HEK293 (cell line): ENCODE results near the gene GLOD4.

Experiments
- ATF2 ChIP-seq: fragments of 450-650 bp; formaldehyde crosslinking; IDR thresholded peaks from 2 replicates; pipeline ENCODE4 v1.5.1; 2016; ENCODE audit warnings: missing biosample characterization, missing genetic modification characterization, low read depth
- GFI1B ChIP-seq: fragments of 450-650 bp; formaldehyde crosslinking; IDR thresholded peaks from 2 replicates; pipeline ENCODE4 v1.5.1; 2016; ENCODE audit warnings: missing biosample characterization, missing genetic modification characterization
- GLI2 ChIP-seq: fragments of 450-650 bp; formaldehyde crosslinking; IDR thresholded peaks from 2 replicates; pipeline ENCODE4; 2017; ENCODE audit warnings: missing biosample characterization, missing genetic modification characterization, low read depth, borderline replicate concordance
- PBX3 ChIP-seq: sonication (generic); formaldehyde crosslinking; IDR thresholded peaks from 2 replicates; pipeline ENCODE4 v1.8.1; 2022; ENCODE audit warnings: mild to moderate bottlenecking, moderate library complexity, missing genetic modification reagents
- SP3 ChIP-seq: fragments of 450-650 bp; formaldehyde crosslinking; IDR thresholded peaks from 2 replicates; pipeline ENCODE4 v1.5.1; 2016; ENCODE audit warnings: missing biosample characterization, missing genetic modification characterization
- SP7 ChIP-seq: fragments of 450-650 bp; formaldehyde crosslinking; IDR thresholded peaks from 2 replicates; pipeline ENCODE4 v1.5.1; 2016; ENCODE audit warnings: missing biosample characterization, missing genetic modification characterization
- TRIM28 ChIP-seq: IDR thresholded peaks from 2 replicates; pipeline ENCODE4 v1.6.1; 2011; ENCODE audit warnings: low read length, control low read depth, borderline replicate concordance
- ZBTB48 ChIP-seq: fragments of 450-650 bp; formaldehyde crosslinking; IDR thresholded peaks from 2 replicates; pipeline ENCODE4 v1.5.1; 2016; ENCODE audit warnings: missing biosample characterization, missing genetic modification characterization
- ZIC2 ChIP-seq: fragments of 450-650 bp; formaldehyde crosslinking; IDR thresholded peaks from 2 replicates; pipeline ENCODE4 v1.5.1; 2016; ENCODE audit warnings: missing biosample characterization, missing genetic modification characterization
- ZNF10 ChIP-seq: fragments of 450-650 bp; formaldehyde crosslinking; IDR thresholded peaks from 2 replicates; pipeline ENCODE4 v1.5.1; 2017; ENCODE audit warnings: missing biosample characterization, missing genetic modification characterization
- ZNF121 ChIP-seq: fragments of 450-650 bp; formaldehyde crosslinking; IDR thresholded peaks from 2 replicates; pipeline ENCODE4 v1.5.1; 2016; ENCODE audit warnings: missing biosample characterization, missing genetic modification characterization
- ZNF133 ChIP-seq: fragments of 450-650 bp; formaldehyde crosslinking; IDR thresholded peaks from 2 replicates; pipeline ENCODE4 v1.5.1; 2016; ENCODE audit warnings: missing biosample characterization, missing genetic modification characterization
- ZNF155 ChIP-seq: fragments of 450-650 bp; formaldehyde crosslinking; IDR thresholded peaks from 2 replicates; pipeline ENCODE4 v1.5.1; 2016; ENCODE audit warnings: missing biosample characterization, missing genetic modification characterization
- ZNF169 ChIP-seq: fragments of 450-650 bp; formaldehyde crosslinking; IDR thresholded peaks from 2 replicates; pipeline ENCODE4 v1.5.1; 2016; ENCODE audit warnings: missing biosample characterization, missing genetic modification characterization
- ZNF302 ChIP-seq: fragments of 450-650 bp; formaldehyde crosslinking; IDR thresholded peaks from 2 replicates; pipeline ENCODE4 v1.5.1; 2016; ENCODE audit warnings: missing biosample characterization, missing genetic modification characterization, low read depth
- ZNF350 ChIP-seq: fragments of 450-650 bp; formaldehyde crosslinking; IDR thresholded peaks from 2 replicates; pipeline ENCODE4 v1.5.0; 2017; ENCODE audit warnings: missing biosample characterization, mild to moderate bottlenecking, missing genetic modification characterization
- ZNF37A ChIP-seq: fragments of 450-650 bp; IDR thresholded peaks from 2 replicates; pipeline ENCODE4 v1.5.1; 2018; ENCODE audit warnings: missing biosample characterization, missing genetic modification characterization
- ZNF561 ChIP-seq: fragments of 450-650 bp; IDR thresholded peaks from 2 replicates; pipeline ENCODE4 v1.5.1; 2018; ENCODE audit warnings: missing biosample characterization, missing genetic modification characterization, borderline replicate concordance
- ZNF571 ChIP-seq: fragments of 450-650 bp; formaldehyde crosslinking; IDR thresholded peaks from 2 replicates; pipeline ENCODE4 v1.5.0; 2017; ENCODE audit warnings: missing biosample characterization, missing genetic modification characterization
- ZNF580 ChIP-seq: fragments of 450-650 bp; formaldehyde crosslinking; IDR thresholded peaks from 2 replicates; pipeline ENCODE4 v1.5.1; 2016; ENCODE audit warnings: missing biosample characterization, missing genetic modification characterization
- ZNF624 ChIP-seq: fragments of 450-650 bp; formaldehyde crosslinking; IDR thresholded peaks from 2 replicates; pipeline ENCODE4 v1.5.1; 2017; ENCODE audit warnings: missing biosample characterization, missing genetic modification characterization
- TF ChIP-seq, protein P1 (sequence below): fragments of 450-650 bp; formaldehyde crosslinking; IDR thresholded peaks from 2 replicates; pipeline ENCODE4 v1.5.1; 2016; ENCODE audit warnings: missing biosample characterization, missing genetic modification characterization
- TF ChIP-seq, protein P2 (sequence below): fragments of 450-650 bp; formaldehyde crosslinking; IDR thresholded peaks from 2 replicates; pipeline ENCODE4 v1.5.1; 2016; ENCODE audit warnings: missing biosample characterization, missing genetic modification characterization
- TF ChIP-seq, protein P3 (sequence below): fragments of 450-650 bp; formaldehyde crosslinking; IDR thresholded peaks from 2 replicates; pipeline ENCODE4 v1.5.1; 2016; ENCODE audit warnings: missing biosample characterization, missing genetic modification characterization
- TF ChIP-seq, protein P4 (sequence below): fragments of 450-650 bp; formaldehyde crosslinking; IDR thresholded peaks from 2 replicates; pipeline ENCODE4 v1.5.1; 2016; ENCODE audit warnings: missing biosample characterization, missing genetic modification characterization
- TF ChIP-seq, protein P5 (sequence below): fragments of 450-650 bp; formaldehyde crosslinking; IDR thresholded peaks from 2 replicates; pipeline ENCODE4 v1.5.1; 2017; ENCODE audit warnings: missing biosample characterization, missing genetic modification characterization

The GLOD4 gene

GRCh38 chr17:781805-782731 is at the start of gene GLOD4, which contains the start of gene MRM3 (continued):
- TF ChIP-seq, protein P1, sequence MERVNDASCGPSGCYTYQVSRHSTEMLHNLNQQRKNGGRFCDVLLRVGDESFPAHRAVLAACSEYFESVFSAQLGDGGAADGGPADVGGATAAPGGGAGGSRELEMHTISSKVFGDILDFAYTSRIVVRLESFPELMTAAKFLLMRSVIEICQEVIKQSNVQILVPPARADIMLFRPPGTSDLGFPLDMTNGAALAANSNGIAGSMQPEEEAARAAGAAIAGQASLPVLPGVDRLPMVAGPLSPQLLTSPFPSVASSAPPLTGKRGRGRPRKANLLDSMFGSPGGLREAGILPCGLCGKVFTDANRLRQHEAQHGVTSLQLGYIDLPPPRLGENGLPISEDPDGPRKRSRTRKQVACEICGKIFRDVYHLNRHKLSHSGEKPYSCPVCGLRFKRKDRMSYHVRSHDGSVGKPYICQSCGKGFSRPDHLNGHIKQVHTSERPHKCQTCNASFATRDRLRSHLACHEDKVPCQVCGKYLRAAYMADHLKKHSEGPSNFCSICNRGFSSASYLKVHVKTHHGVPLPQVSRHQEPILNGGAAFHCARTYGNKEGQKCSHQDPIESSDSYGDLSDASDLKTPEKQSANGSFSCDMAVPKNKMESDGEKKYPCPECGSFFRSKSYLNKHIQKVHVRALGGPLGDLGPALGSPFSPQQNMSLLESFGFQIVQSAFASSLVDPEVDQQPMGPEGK (tag by site-specific recombination) = peak; percentile 43; the same call in 1 of the 2 replicates
- TF ChIP-seq ZNF571 (tag by site-specific recombination) (no peak), ZIC2 (peak; percentile 54), SP3 (tag by site-specific recombination) (peak; percentile 87), ZNF155 (tag by site-specific recombination) (no peak), SP7 (tag by site-specific recombination) (peak; percentile 94), ZNF580 (tag by site-specific recombination) (peak; percentile 32; the same call in 1 of the 2 replicates), ATF2 (tag by site-specific recombination) (peak; percentile 97), ZNF121 (tag by site-specific recombination) (no peak; the same call in 1 of the 2 replicates), ZNF37A (tag by site-specific recombination) (no peak), ZNF133 (no peak), ZBTB48 (peak; percentile 62; the same call in 1 of the 2 replicates), ZNF350 (tag by site-specific recombination) (no peak), ZNF561 (tag by site-specific recombination) (peak; percentile 58), TRIM28 (peak; percentile 75; the same call in 1 of the 2 replicates), ZNF169 (no peak), ZNF10 (tag by site-specific recombination) (no peak), ZNF624 (tag by site-specific recombination) (no peak), ZNF302 (no peak), GLI2 (tag by site-specific recombination) (no peak), PBX3 (CRISPR knock-in tag) (peak; percentile 85; the same call in 1 of the 2 replicates), GFI1B (tag by site-specific recombination) (no peak)
- TF ChIP-seq, protein P2, sequence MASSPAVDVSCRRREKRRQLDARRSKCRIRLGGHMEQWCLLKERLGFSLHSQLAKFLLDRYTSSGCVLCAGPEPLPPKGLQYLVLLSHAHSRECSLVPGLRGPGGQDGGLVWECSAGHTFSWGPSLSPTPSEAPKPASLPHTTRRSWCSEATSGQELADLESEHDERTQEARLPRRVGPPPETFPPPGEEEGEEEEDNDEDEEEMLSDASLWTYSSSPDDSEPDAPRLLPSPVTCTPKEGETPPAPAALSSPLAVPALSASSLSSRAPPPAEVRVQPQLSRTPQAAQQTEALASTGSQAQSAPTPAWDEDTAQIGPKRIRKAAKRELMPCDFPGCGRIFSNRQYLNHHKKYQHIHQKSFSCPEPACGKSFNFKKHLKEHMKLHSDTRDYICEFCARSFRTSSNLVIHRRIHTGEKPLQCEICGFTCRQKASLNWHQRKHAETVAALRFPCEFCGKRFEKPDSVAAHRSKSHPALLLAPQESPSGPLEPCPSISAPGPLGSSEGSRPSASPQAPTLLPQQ = peak; percentile 84
- TF ChIP-seq, protein P3, sequence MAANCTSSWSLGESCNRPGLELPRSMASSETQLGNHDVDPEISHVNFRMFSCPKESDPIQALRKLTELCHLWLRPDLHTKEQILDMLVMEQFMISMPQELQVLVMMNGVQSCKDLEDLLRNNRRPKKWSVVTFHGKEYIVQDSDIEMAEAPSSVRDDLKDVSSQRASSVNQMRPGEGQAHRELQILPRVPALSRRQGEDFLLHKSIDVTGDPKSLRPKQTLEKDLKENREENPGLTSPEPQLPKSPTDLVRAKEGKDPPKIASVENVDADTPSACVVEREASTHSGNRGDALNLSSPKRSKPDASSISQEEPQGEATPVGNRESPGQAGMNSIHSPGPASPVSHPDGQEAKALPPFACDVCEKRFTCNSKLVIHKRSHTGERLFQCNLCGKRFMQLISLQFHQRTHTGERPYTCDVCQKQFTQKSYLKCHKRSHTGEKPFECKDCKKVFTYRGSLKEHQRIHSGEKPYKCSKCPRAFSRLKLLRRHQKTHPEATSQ (tag by site-specific recombination) = no peak
- TF ChIP-seq, protein P4, sequence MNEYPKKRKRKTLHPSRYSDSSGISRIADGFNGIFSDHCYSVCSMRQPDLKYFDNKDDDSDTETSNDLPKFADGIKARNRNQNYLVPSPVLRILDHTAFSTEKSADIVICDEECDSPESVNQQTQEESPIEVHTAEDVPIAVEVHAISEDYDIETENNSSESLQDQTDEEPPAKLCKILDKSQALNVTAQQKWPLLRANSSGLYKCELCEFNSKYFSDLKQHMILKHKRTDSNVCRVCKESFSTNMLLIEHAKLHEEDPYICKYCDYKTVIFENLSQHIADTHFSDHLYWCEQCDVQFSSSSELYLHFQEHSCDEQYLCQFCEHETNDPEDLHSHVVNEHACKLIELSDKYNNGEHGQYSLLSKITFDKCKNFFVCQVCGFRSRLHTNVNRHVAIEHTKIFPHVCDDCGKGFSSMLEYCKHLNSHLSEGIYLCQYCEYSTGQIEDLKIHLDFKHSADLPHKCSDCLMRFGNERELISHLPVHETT = peak; percentile 88
- TF ChIP-seq, protein P5, sequence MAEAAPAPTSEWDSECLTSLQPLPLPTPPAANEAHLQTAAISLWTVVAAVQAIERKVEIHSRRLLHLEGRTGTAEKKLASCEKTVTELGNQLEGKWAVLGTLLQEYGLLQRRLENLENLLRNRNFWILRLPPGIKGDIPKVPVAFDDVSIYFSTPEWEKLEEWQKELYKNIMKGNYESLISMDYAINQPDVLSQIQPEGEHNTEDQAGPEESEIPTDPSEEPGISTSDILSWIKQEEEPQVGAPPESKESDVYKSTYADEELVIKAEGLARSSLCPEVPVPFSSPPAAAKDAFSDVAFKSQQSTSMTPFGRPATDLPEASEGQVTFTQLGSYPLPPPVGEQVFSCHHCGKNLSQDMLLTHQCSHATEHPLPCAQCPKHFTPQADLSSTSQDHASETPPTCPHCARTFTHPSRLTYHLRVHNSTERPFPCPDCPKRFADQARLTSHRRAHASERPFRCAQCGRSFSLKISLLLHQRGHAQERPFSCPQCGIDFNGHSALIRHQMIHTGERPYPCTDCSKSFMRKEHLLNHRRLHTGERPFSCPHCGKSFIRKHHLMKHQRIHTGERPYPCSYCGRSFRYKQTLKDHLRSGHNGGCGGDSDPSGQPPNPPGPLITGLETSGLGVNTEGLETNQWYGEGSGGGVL = no peak
